HG03575 (cell line): ENCODE results near the gene EFEMP1.
"Not testable (repeated sequence)": the region's sequence is repeated elsewhere in the genome, so short reads cannot be mapped to it uniquely, and the experiment has no call there.

ENCODE experiments used
- ATAC-seq: cut with Tn5 transposase; IDR thresholded peaks from one replicate; pipeline ENCODE4 v1.9.1; 2021; ENCODE audit not compliant: unreplicated experiment, insufficient number of reproducible peaks, low FRiP score; ENCODE audit errors: extremely low read depth

EFEMP1 gene

GRCh38 chr2:55843096-55843993, 80.2 kb downstream of the EFEMP1 start:
- no peak for ATAC-seq

GRCh38 chr2:55842046-55842445, 81.5 kb downstream of the EFEMP1 start:
- no peak for ATAC-seq

- ATAC-seq: no peak
Observed at GRCh38 chr2:55840460-55840859, 83.1 kb downstream of the EFEMP1 start.

- ATAC-seq: no peak
Observed at GRCh38 chr2:55839182-55839819, 84.3 kb downstream of the EFEMP1 start.

GRCh38 chr2:55838653-55839052, 84.9 kb downstream of the EFEMP1 start:
- no peak for ATAC-seq

- not testable (repeated sequence) for ATAC-seq
Observed at GRCh38 chr2:55838117-55838516, 85.5 kb downstream of the EFEMP1 start.

- no peak for ATAC-seq
Observed at GRCh38 chr2:55837073-55837472, 86.5 kb downstream of the EFEMP1 start.

- ATAC-seq: not testable (repeated sequence)
Observed at GRCh38 chr2:55831671-55832410, 91.7 kb downstream of the EFEMP1 start.

GRCh38 chr2:55827855-55828254, 95.7 kb downstream of the EFEMP1 start:
- no peak for ATAC-seq

GRCh38 chr2:55827428-55827827, 96.2 kb downstream of the EFEMP1 start:
- ATAC-seq: not testable (repeated sequence)

- ATAC-seq: no peak
Observed at GRCh38 chr2:55826246-55826645, 97.3 kb downstream of the EFEMP1 start.

GRCh38 chr2:55824551-55825096, 99.0 kb downstream of the EFEMP1 start:
- ATAC-seq: no peak
